Activated CD8-positive, alpha-beta memory T cell treated with anti-CD3 and anti-CD28 coated beads for 1 hour (primary cell): ENCODE results near the gene SMIM5.

Source experiments
- DNase-seq, 2 donors: peaks; one replicate each; pipeline ENCODE4 v3.0.0-alpha.2; 2020; ENCODE audit warnings: low read depth in 1 of 2; ENCODE audit errors: extremely low read depth in 1 of 2

SMIM5 gene

GRCh38 chr17:75602644-75603043 is 30.6 kb upstream of the SMIM5 start:
- DNase-seq, result no peak

GRCh38 chr17:75603123-75603522 is 30.1 kb upstream of the SMIM5 start:
- no peak for DNase-seq

GRCh38 chr17:75604034-75604695 is 29.1 kb upstream of the SMIM5 start:
- no peak for DNase-seq

GRCh38 chr17:75605790-75606189 is 27.4 kb upstream of the SMIM5 start:
- no peak for DNase-seq

- DNase-seq, result no peak
Observed at GRCh38 chr17:75607086-75607485, 26.1 kb upstream of the SMIM5 start.

- DNase-seq, result no peak
Observed at GRCh38 chr17:75610103-75610984, 22.9 kb upstream of the SMIM5 start.

- no peak for DNase-seq
Observed at GRCh38 chr17:75611851-75612429, 21.3 kb upstream of the SMIM5 start.

- DNase-seq, result no peak
Observed at GRCh38 chr17:75612906-75613626, 20.2 kb upstream of the SMIM5 start.

GRCh38 chr17:75614006-75614405 is 19.2 kb upstream of the SMIM5 start:
- DNase-seq, result no peak

- DNase-seq, result no peak
Observed at GRCh38 chr17:75614556-75615270, 18.5 kb upstream of the SMIM5 start.

GRCh38 chr17:75615301-75615700 is 17.9 kb upstream of the SMIM5 start:
- DNase-seq, result no peak

- no peak for DNase-seq
Observed at GRCh38 chr17:75616521-75617122, 16.6 kb upstream of the SMIM5 start.

GRCh38 chr17:75617218-75617617 is 16.0 kb upstream of the SMIM5 start:
- DNase-seq, result no peak

- no peak for DNase-seq
Observed at GRCh38 chr17:75617675-75618074, 15.6 kb upstream of the SMIM5 start.

GRCh38 chr17:75619506-75620431 is 13.5 kb upstream of the SMIM5 start:
- no peak for DNase-seq

GRCh38 chr17:75621489-75621888 is 11.7 kb upstream of the SMIM5 start:
- DNase-seq, result no peak

GRCh38 chr17:75622076-75622475 is 11.2 kb upstream of the SMIM5 start:
- no peak for DNase-seq

GRCh38 chr17:75622771-75623273 is 10.4 kb upstream of the SMIM5 start:
- DNase-seq, result no peak

- no peak for DNase-seq
Observed at GRCh38 chr17:75623386-75623785, 9.8 kb upstream of the SMIM5 start.
